SK-N-SH treated with all-trans-retinoic acid at 6 μM for 48 hours (cell line): ENCODE results near the gene MYNN.

Experiments used
- ATAC-seq: fragments of 200-7000 bp; cut with Tn5 transposase; 3 replicates; pipeline ENCODE4 v1.9.1; 2020; ENCODE audit warnings: mild to moderate bottlenecking, moderate library complexity
- ARNTL ChIP-seq: fragments of 450-650 bp; formaldehyde crosslinking; IDR thresholded peaks from 2 replicates; pipeline ENCODE4 v1.5.0; 2020; ENCODE audit warnings: low read depth, mild to moderate bottlenecking, moderate library complexity, borderline replicate concordance
- BACH2 ChIP-seq: fragments of 250-450 bp; sonication (Bioruptor Pico); IDR thresholded peaks from 2 replicates; pipeline ENCODE4 v1.9.0; 2021; ENCODE audit warnings: mild to moderate bottlenecking, borderline replicate concordance
- ESRRG ChIP-seq: fragments of 250-450 bp; sonication (Bioruptor Pico); IDR thresholded peaks from 2 replicates; pipeline ENCODE4 v1.6.1; 2021; ENCODE audit warnings: mild to moderate bottlenecking
- GLIS3 ChIP-seq: fragments of 250-450 bp; sonication (Bioruptor Pico); IDR thresholded peaks from 2 replicates; pipeline ENCODE4 v1.5.0; 2020; ENCODE audit warnings: mild to moderate bottlenecking, moderate library complexity
- ISL1 ChIP-seq: fragments of 250-450 bp; sonication (Bioruptor Pico); IDR thresholded peaks from 2 replicates; pipeline ENCODE4 v2.1.2; 2022; ENCODE audit warnings: mild to moderate bottlenecking, moderate library complexity
- PATZ1 ChIP-seq: fragments of 250-450 bp; sonication (Bioruptor Pico); IDR thresholded peaks from 2 replicates; pipeline ENCODE4 v1.8.0; 2020; ENCODE audit warnings: mild to moderate bottlenecking, moderate library complexity, borderline replicate concordance
- POU6F1 ChIP-seq: fragments of 250-450 bp; sonication (Bioruptor Pico); IDR thresholded peaks from 2 replicates; pipeline ENCODE4 v1.8.0; 2021; ENCODE audit warnings: low read depth, mild to moderate bottlenecking, moderate library complexity, borderline replicate concordance
- PPARA ChIP-seq: fragments of 250-450 bp; sonication (Bioruptor Pico); IDR thresholded peaks from 2 replicates; pipeline ENCODE4 v1.5.0; 2020; ENCODE audit warnings: mild to moderate bottlenecking, borderline replicate concordance
- RARB ChIP-seq: fragments of 250-450 bp; sonication (Bioruptor Pico); IDR thresholded peaks from 2 replicates; pipeline ENCODE4 v1.8.0; 2021; ENCODE audit warnings: mild to moderate bottlenecking, moderate library complexity
- SNAI2 ChIP-seq: fragments of 250-450 bp; sonication (Bioruptor Pico); IDR thresholded peaks from 2 replicates; pipeline ENCODE4 v1.5.0; 2020; ENCODE audit warnings: mild to moderate bottlenecking, moderate library complexity
- TCF4 ChIP-seq: fragments of 250-450 bp; sonication (Bioruptor Pico); IDR thresholded peaks from 2 replicates; pipeline ENCODE4 v1.8.0; 2021; ENCODE audit warnings: mild to moderate bottlenecking, moderate library complexity, borderline replicate concordance
- ZC3H10 ChIP-seq: fragments of 250-450 bp; sonication (Bioruptor Pico); IDR thresholded peaks from 2 replicates; pipeline ENCODE4 v1.5.1; 2021; ENCODE audit warnings: mild to moderate bottlenecking, moderate library complexity
- ZFP3 ChIP-seq: fragments of 250-450 bp; sonication (Bioruptor Pico); IDR thresholded peaks from 2 replicates; pipeline ENCODE4 v1.5.0; 2020; ENCODE audit warnings: mild to moderate bottlenecking, moderate library complexity
- ZNF565 ChIP-seq: fragments of 450-650 bp; formaldehyde crosslinking; conservative IDR thresholded peaks from 2 replicates; pipeline ENCODE4 v1.5.0; 2020; ENCODE audit warnings: low read depth, mild to moderate bottlenecking, moderate library complexity
- ZNF70 ChIP-seq: fragments of 450-650 bp; formaldehyde crosslinking; IDR thresholded peaks from 2 replicates; pipeline ENCODE4 v1.5.0; 2020; ENCODE audit warnings: mild to moderate bottlenecking, moderate library complexity
- ZNF8 ChIP-seq: fragments of 450-650 bp; formaldehyde crosslinking; IDR thresholded peaks from 2 replicates; pipeline ENCODE4 v1.5.0; 2020; ENCODE audit warnings: mild to moderate bottlenecking, moderate library complexity
- TF ChIP-seq, protein P1 (sequence below): fragments of 250-450 bp; sonication (Bioruptor Pico); IDR thresholded peaks from 2 replicates; pipeline ENCODE4 v1.5.1; 2020; ENCODE audit warnings: low read depth, mild to moderate bottlenecking, moderate library complexity
- TF ChIP-seq, protein P2 (sequence below): fragments of 250-450 bp; sonication (Bioruptor Pico); IDR thresholded peaks from 2 replicates; pipeline ENCODE4 v1.5.0; 2020; ENCODE audit warnings: mild to moderate bottlenecking, moderate library complexity

The MYNN gene

DNA sequence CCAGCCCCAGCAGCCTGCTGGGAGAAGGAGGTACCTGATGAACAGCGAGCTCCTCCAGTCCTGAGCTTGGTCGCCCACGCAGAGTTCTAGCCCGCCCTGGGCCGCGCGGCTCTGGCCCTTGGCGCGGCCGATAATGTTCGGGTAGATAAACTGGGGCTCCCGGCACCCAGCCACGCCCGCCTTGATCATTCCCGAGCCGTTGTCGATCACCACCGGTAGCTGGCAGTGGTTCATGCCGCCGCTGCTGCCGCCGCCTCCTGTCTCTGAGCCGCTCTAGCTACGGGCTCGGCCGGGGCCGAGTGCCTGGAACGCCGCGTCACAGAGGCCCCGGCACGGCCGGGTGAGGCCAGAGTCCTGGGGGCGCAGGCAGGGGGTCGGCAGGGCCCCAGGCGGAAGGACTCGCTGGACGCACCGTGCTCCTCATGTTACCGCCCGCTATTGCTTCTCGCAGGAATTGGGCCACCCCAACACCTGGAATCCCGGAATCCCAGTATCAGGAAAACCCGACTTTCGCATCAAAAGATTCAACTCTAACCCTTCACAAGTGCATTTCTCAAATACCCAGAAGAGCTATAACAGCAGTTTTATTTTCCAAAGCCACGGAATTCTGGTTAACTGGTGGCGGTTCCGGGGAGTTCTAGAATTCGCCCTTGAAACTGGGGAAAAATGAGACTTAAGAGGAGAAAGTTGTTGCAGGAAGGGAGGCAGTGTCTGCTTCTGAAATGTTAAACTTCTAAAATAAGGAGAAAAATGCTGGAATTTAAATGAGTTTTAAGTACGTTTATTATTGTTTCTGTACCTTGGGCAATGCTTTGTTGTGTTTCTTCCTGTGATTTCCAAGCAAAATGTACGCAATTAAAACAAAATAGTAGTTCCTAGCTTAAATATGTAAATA is 3.7 kb upstream of the MYNN start, which contains the start of gene ACTRT3:
TSS of gene ACTRT3 (minus strand) at position 275 of the 895 bp plus-strand sequence. CDS start at position 234, 41 bp downstream.
- peak; percentile 33 for ATAC-seq
- TF ChIP-seq ARNTL, result no peak
- TF ChIP-seq ZFP3, result 0 out of 2 replicates have a peak, but pooled peaks have one; percentile 42

DNA sequence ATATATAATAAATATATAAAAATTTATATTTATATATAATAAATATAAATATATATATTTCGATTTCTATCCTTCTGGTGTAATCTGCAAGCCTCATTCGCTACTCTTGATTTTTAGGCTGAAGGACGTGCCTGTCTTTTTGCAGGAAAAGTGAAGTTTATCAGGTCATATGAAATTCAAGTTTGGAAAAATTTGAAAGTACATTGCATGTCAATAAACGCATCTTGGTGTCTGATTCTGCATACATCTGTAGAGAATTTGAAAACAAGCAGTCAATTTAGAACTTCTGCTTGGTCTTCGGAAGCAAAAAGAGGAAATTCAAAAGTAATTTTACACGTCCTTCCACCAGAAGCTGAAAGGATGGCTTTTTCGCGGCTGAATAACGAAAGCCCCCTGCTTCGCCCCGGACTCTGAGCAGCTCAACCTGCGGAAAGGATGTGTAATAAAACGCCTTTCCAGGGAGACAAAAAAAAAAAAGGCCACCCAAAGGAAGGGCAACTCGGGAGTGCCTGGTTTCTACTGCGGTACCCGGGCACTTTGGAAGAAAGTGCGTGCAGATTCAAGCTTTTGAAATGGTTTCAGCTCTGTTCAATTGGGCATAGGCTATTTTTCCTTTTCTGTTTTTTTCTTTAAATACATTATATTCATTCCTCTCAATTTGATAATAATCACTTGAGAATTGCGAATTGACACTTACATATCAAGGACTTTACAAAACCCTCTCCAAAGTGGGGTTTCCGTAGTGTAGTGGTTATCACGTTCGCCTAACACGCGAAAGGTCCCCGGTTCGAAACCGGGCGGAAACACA is 1.5 kb upstream of the MYNN start:
- ATAC-seq, result peak; percentile 39
- TF ChIP-seq GLIS3 (CRISPR knock-in tag) (no peak), ISL1 (CRISPR knock-in tag) (no peak), BACH2 (CRISPR knock-in tag) (no peak)
- TF ChIP-seq, protein P1, sequence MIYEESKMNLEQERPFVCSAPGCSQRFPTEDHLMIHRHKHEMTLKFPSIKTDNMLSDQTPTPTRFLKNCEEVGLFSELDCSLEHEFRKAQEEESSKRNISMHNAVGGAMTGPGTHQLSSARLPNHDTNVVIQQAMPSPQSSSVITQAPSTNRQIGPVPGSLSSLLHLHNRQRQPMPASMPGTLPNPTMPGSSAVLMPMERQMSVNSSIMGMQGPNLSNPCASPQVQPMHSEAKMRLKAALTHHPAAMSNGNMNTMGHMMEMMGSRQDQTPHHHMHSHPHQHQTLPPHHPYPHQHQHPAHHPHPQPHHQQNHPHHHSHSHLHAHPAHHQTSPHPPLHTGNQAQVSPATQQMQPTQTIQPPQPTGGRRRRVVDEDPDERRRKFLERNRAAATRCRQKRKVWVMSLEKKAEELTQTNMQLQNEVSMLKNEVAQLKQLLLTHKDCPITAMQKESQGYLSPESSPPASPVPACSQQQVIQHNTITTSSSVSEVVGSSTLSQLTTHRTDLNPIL (CRISPR knock-in tag), result no peak

- peak; percentile 75 for ATAC-seq
- TF ChIP-seq TCF4 (CRISPR knock-in tag) (no peak), ESRRG (CRISPR knock-in tag) (no peak), PATZ1 (CRISPR knock-in tag) (no peak), PPARA (CRISPR knock-in tag) (no peak), ZNF70 (CRISPR knock-in tag) (no peak), ZNF565 (CRISPR knock-in tag) (no peak), RARB (CRISPR knock-in tag) (no peak), GLIS3 (CRISPR knock-in tag) (no peak)
- TF ChIP-seq, protein P2, sequence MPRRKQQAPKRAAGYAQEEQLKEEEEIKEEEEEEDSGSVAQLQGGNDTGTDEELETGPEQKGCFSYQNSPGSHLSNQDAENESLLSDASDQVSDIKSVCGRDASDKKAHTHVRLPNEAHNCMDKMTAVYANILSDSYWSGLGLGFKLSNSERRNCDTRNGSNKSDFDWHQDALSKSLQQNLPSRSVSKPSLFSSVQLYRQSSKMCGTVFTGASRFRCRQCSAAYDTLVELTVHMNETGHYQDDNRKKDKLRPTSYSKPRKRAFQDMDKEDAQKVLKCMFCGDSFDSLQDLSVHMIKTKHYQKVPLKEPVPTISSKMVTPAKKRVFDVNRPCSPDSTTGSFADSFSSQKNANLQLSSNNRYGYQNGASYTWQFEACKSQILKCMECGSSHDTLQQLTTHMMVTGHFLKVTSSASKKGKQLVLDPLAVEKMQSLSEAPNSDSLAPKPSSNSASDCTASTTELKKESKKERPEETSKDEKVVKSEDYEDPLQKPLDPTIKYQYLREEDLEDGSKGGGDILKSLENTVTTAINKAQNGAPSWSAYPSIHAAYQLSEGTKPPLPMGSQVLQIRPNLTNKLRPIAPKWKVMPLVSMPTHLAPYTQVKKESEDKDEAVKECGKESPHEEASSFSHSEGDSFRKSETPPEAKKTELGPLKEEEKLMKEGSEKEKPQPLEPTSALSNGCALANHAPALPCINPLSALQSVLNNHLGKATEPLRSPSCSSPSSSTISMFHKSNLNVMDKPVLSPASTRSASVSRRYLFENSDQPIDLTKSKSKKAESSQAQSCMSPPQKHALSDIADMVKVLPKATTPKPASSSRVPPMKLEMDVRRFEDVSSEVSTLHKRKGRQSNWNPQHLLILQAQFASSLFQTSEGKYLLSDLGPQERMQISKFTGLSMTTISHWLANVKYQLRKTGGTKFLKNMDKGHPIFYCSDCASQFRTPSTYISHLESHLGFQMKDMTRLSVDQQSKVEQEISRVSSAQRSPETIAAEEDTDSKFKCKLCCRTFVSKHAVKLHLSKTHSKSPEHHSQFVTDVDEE, result no peak
- TF ChIP-seq, protein P1 (CRISPR knock-in tag), result no peak
These were observed 795 bp upstream of the MYNN start for GRCh38 chr3:169772305-169772896.

DNA sequence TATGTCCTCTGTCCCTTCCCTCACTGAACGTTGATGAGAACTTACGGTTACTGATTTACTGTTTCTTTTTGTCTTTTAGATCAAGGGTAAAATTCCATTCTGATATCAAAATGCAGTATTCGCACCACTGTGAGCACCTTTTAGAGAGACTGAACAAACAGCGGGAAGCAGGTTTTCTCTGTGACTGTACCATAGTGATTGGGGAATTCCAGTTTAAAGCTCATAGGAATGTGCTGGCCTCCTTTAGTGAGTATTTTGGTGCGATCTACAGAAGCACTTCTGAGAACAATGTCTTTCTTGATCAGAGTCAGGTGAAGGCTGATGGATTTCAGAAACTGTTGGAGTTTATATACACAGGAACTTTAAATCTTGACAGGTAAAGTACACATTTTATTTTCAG is 990 bp downstream of the MYNN start:
- ATAC-seq, result no peak
- TF ChIP-seq GLIS3 (CRISPR knock-in tag), result no peak
- TF ChIP-seq POU6F1 (CRISPR knock-in tag), result no peak
- TF ChIP-seq ZNF565 (CRISPR knock-in tag), result no peak
- no peak for TF ChIP-seq PPARA (CRISPR knock-in tag)
- no peak for TF ChIP-seq ARNTL
- TF ChIP-seq, protein P1 (CRISPR knock-in tag), result no peak
- no peak for TF ChIP-seq ZNF70 (CRISPR knock-in tag)
- TF ChIP-seq, protein P2, result no peak
- TF ChIP-seq BACH2 (CRISPR knock-in tag), result no peak
- TF ChIP-seq SNAI2 (CRISPR knock-in tag), result no peak
- TF ChIP-seq ZFP3, result no peak
- TF ChIP-seq ISL1 (CRISPR knock-in tag), result no peak
- TF ChIP-seq ZNF8, result no peak
- no peak for TF ChIP-seq ZC3H10 (CRISPR knock-in tag)
